Measurements from ENCODE around the gene TNFSF10.
"Not testable (repeated sequence)": the region's sequence is repeated elsewhere in the genome, so short reads cannot be mapped to it uniquely, and the experiment has no call there.

The TNFSF10 gene

DNA sequence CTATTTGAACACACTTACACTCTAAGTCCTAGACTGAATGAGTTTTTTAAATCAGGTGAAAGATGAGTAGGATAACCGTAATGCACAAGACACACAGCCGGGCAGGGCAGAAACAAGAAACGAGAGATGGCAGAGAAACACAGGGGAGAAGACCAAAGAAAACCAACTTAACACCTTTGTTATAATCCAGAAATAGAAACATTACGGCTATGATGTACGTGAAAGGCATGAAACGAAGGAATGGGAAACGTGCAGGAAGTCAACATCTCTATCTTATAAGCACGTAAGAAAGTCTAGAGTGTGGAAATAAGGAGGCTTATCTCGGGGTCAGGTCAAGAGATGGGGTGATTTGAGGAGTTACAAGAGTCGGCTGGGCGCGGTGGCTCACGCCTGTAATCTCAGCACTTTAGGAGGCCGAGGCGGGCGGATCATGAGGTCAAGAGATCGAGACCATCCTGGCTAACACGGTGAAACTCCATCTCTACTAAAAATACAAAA lies 1.9 kb upstream of the TNFSF10 start:
- H3K36me3 ChIP-seq (ENCODE audit: control insufficient read depth, insufficient read depth, low read length) = no peaks in the 10 kb centered on the region
- H3K4me3 ChIP-seq (ENCODE audit: low read depth, low read length) = no peak overlapping the region
- no peaks in the 10 kb centered on the region for H3K4me1 ChIP-seq (ENCODE audit: control insufficient read depth, insufficient read depth, low read length)
- H3K9me3 ChIP-seq (ENCODE audit: control insufficient read depth, insufficient read depth, low read length) = no peaks in the 10 kb centered on the region
- H3K27me3 ChIP-seq (ENCODE audit: control insufficient read depth, insufficient read depth, low read length) = no peaks in the 10 kb centered on the region
- H3K9ac ChIP-seq (ENCODE audit: low read depth, low read length) = no peak overlapping the region

DNA sequence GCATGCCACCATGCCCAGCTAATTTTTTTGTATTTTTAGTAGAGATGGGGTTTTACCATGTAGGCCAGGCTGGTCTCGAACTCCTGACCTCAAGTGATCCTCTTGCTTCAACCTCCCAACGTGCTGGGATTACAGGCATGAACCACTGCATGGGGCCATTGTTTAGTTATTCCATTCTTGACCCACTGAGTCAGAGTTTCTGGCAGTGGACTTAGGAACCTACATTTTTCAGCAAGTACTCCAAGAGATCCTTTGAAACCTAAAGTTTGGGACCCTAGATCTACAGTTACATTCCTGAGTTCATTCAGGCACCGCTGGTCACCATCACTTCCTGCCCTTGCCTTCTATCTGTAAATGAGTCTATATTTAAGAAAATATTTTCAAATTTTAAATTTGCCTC lies 1.4 kb upstream of the TNFSF10 start:
- no peaks in the 10 kb centered on the region for H3K4me1 ChIP-seq (ENCODE audit: control insufficient read depth, insufficient read depth, low read length)
- H3K36me3 ChIP-seq (ENCODE audit: control insufficient read depth, insufficient read depth, low read length) = no peaks in the 10 kb centered on the region
- no peaks in the 10 kb centered on the region for H3K9me3 ChIP-seq (ENCODE audit: control insufficient read depth, insufficient read depth, low read length)
- H3K27me3 ChIP-seq (ENCODE audit: control insufficient read depth, insufficient read depth, low read length) = no peaks in the 10 kb centered on the region
- no peak overlapping the region for H3K4me3 ChIP-seq (ENCODE audit: low read depth, low read length)
- H3K9ac ChIP-seq (ENCODE audit: low read depth, low read length) = no peak overlapping the region

DNA sequence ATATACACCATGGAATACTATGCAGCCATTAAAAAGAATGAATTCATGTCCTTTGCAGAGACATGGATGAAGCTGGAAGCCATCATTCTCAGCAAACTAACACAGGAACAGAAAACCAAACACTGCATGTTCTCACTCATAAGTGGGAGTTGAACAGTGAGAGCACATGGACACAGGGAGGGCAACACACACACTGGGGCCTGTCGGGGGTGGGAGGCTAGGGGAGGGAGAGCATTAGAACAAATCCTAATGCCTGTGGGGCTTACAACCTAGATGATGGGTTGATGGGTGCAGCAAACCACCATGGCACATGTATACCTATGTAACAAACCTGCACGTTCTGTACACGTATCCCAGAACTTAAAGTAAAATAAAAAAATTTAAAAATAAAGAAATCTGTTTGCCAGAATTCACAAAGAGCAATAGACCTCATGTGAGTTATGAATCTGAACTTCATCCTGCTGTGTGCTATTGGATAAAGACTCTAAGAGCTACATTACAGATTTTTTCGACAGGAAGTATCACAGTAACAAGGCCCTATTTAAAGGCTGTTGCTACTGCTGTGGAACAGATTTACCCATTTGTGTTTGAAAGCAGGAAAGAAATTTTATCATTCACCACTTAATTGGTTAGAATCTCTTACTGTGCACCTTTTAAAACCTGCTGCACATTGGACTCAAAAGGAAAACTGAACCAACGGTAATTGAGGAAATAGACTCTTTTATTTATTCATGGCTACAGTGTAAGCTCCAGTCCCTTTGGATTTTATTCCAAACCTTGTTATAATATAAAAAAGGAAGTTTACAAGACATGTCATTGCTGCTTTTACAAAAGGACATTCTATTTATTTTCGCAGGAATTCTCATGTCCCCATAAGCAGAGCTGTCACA lies 1.1 kb downstream of the TNFSF10 start:
- not testable (repeated sequence) for H3K36me3 ChIP-seq (ENCODE audit: control insufficient read depth, insufficient read depth, low read length); H3K4me1 ChIP-seq (ENCODE audit: control insufficient read depth, insufficient read depth, low read length); H3K9ac ChIP-seq (ENCODE audit: low read depth, low read length); H3K9me3 ChIP-seq (ENCODE audit: control insufficient read depth, insufficient read depth, low read length); H3K27me3 ChIP-seq (ENCODE audit: control insufficient read depth, insufficient read depth, low read length); H3K4me3 ChIP-seq (ENCODE audit: low read depth, low read length)

DNA sequence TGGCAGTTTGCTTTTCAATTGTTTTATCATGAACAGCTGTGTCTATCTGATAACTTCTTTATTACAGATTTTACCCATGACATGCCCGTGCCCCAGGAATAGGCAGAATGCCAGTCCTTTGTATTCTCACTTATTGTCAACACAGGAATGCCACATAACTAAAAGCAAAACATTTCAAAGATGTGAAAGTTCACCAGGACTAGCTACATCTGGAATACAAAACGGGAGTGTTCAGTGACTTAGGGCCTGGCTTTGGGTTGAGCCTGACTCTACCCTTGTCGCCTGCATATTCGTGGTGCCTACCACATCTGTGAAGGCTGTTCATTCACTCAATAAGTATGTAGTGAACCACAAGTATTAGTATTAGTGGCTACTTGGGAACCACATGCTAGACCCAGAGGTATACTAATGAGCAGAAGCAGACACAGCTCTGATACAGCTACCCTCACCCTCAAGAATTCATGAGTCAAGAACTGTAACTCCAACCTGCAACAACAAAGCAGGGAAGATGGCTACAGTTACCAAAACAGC lies 2.9 kb downstream of the TNFSF10 start:
- Histone ChIP-seq H3K4me1 (ENCODE audit: control insufficient read depth, insufficient read depth, low read length) (no peaks in the 10 kb centered on the region), H3K4me3 (ENCODE audit: low read depth, low read length) (no peak overlapping the region), H3K9ac (ENCODE audit: low read depth, low read length) (no peak overlapping the region), H3K9me3 (ENCODE audit: control insufficient read depth, insufficient read depth, low read length) (no peaks in the 10 kb centered on the region), H3K36me3 (ENCODE audit: control insufficient read depth, insufficient read depth, low read length) (no peaks in the 10 kb centered on the region), H3K27me3 (ENCODE audit: control insufficient read depth, insufficient read depth, low read length) (no peaks in the 10 kb centered on the region)

DNA sequence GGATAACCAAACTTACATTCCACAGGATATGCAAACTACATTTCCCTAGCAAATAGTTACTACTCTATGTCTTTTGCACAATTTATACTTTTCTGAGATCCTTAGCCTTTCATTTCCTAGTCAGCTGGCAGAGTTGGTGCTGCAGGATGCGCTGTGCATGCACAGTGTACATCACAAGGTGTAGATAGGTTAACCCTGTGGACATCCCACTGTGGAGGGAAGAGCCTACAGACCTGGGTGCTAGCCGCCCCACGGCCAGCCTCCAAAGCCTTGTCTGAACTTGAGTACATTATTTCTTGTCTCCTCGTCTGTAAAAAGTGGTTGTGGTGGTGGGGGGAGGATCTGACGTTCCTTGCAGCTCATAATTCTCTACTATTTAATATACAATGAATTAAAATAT lies 3.5 kb downstream of the TNFSF10 start:
- Histone ChIP-seq H3K27me3 (ENCODE audit: control insufficient read depth, insufficient read depth, low read length) (no peaks in the 10 kb centered on the region), H3K36me3 (ENCODE audit: control insufficient read depth, insufficient read depth, low read length) (no peaks in the 10 kb centered on the region), H3K9ac (ENCODE audit: low read depth, low read length) (no peak overlapping the region), H3K9me3 (ENCODE audit: control insufficient read depth, insufficient read depth, low read length) (no peaks in the 10 kb centered on the region), H3K4me3 (ENCODE audit: low read depth, low read length) (no peak overlapping the region), H3K4me1 (ENCODE audit: control insufficient read depth, insufficient read depth, low read length) (no peaks in the 10 kb centered on the region)

DNA sequence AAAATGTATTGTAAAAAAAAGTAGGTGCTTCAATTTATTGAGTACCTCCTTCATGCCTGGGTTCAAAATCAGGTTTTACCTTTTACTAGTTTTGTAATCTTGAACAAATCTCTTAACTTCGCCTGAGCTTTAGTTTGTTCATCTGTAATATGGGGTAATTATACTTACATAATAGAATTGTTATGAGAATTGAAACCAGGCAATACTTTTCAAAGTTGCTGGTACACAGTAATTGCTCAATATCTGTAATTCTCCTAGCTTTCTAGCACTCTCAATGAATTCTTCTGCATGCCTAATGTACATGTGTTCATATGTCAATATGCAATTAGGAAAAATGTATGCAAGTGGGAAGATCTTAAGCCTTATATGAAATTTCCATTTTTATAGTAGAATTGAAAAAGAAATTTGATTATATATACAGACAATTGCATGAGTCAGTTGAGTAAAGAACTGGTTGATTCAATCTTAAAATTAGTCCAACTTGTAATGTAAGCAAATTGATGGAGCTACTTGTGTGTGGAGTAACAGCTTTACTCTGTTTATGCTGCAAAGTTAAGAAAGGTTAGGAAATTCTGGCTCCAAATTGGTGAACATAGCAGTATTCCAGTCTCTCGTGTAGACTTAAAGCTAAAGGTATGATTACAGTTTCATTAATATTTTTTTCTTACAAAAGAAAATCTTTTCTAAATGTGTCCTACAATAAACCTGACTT lies 4.1 kb downstream of the TNFSF10 start:
- H3K9ac ChIP-seq (ENCODE audit: low read depth, low read length) = no peak overlapping the region
- H3K4me1 ChIP-seq (ENCODE audit: control insufficient read depth, insufficient read depth, low read length) = no peaks in the 10 kb centered on the region
- no peaks in the 10 kb centered on the region for H3K36me3 ChIP-seq (ENCODE audit: control insufficient read depth, insufficient read depth, low read length)
- H3K4me3 ChIP-seq (ENCODE audit: low read depth, low read length) = no peak overlapping the region
- H3K27me3 ChIP-seq (ENCODE audit: control insufficient read depth, insufficient read depth, low read length) = no peaks in the 10 kb centered on the region
- H3K9me3 ChIP-seq (ENCODE audit: control insufficient read depth, insufficient read depth, low read length) = no peaks in the 10 kb centered on the region

DNA sequence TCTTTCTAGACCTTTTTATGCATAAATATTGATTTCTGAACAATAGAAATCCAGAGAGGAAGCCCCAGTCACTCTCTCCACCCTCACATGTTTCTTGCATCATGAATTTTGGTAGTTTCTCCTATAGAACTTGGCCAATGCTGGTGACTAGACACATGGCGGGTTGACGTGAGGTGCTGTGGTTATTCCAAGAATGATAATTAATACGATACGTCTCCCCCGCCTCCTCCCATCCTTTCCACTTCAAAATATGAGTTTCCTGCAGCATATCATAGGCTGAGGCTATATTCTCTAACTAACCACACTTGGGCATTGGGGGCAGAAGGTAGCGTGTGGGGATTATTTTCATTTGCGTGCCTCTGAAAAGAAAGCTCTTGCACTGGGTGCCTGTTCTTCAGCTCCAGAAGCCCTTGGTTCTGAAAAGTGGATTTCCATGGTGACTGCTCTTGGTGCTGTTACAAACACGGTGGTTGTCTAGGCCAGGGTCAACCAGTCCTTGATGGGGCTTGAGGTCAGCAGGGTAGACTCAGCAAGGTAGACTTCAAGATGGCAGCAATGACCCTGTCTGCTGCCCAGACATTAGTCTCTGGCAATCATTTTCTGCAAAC lies 5.3 kb downstream of the TNFSF10 start:
- H3K36me3 ChIP-seq (ENCODE audit: control insufficient read depth, insufficient read depth, low read length) = no peaks in the 10 kb centered on the region
- no peaks in the 10 kb centered on the region for H3K9me3 ChIP-seq (ENCODE audit: control insufficient read depth, insufficient read depth, low read length)
- H3K9ac ChIP-seq (ENCODE audit: low read depth, low read length) = no peak overlapping the region
- no peak overlapping the region for H3K4me3 ChIP-seq (ENCODE audit: low read depth, low read length)
- no peaks in the 10 kb centered on the region for H3K27me3 ChIP-seq (ENCODE audit: control insufficient read depth, insufficient read depth, low read length)
- no peaks in the 10 kb centered on the region for H3K4me1 ChIP-seq (ENCODE audit: control insufficient read depth, insufficient read depth, low read length)

DNA sequence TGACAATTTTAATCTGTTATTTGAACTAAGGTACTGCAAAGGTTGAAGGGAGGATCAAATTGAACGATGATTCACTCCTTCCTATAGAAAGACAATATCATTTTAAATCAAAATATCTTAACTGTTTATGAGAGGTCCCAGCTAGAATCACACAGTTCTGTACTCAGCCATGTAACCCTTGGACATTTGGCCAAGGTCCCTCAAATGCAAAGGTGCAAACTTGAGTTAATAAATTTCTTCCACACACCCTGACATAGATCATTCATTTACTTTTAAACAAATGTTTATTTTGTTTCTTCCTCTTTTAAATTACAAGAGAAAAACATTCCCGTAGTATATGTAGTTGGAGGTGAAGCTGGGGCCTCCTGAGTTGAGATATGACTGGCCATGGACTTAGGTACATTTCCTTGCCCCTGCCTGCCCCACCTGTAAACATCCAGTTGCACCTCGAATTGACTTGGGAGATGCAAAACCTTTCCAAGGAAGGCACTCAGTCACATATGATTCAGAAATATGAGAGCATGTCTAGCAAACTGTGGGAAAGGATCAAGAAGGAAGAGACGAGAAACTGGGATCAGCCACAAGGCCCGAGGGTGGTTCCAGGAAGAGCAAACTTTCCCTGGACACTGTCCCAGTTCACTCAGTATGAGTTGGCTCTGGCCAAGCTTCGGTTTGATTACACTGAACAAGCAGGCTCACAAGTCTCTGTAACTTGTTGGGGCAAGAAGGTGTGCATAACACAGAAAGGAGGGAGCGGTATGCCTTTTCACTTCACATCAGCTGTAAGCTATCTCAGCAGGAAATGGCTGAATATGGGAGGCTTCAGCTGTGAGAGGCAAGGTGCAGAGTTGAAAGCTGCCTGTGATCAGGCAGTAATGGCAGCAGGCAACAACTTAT lies 6.7 kb downstream of the TNFSF10 start:
- Histone ChIP-seq H3K9ac (ENCODE audit: low read depth, low read length) (no peak overlapping the region), H3K27me3 (ENCODE audit: control insufficient read depth, insufficient read depth, low read length) (no peaks in the 10 kb centered on the region), H3K4me3 (ENCODE audit: low read depth, low read length) (no peak overlapping the region), H3K9me3 (ENCODE audit: control insufficient read depth, insufficient read depth, low read length) (no peaks in the 10 kb centered on the region), H3K4me1 (ENCODE audit: control insufficient read depth, insufficient read depth, low read length) (no peaks in the 10 kb centered on the region), H3K36me3 (ENCODE audit: control insufficient read depth, insufficient read depth, low read length) (no peaks in the 10 kb centered on the region)

DNA sequence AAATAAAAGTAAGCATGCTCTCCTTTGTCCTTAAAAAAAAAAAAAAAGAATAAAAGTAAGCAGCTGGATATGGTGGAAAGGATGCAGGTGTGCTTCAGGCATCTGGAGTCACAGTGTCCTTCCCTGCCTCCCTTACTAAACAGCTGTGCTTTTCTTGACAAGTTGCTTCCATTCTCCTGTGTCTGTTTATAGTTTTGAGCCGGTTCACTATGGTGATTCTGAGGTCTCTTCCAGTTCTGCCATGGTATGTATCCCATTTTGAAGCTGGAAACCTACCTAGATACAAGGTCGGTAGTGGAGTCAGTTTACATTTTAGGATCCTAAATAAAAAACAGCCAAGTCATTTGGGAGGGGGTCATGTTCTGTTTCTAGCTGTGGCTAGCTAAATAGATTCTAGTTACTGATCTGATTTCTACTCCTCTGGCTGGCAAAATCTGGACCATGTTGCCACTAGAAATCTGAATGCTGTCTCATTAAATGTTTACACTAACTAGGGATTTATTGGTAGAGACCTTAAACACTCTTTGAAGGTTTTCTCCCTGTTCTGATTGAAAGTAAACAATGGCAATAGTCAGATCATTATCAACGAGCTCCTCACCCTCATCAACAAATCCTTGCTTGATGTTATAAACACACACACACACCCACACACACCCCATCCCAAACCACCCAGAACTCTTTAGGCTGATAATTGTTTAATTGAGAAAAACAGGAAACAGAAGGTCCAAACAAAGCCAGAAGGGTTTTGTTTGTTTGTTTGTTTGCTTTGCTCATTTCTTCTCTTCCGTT lies 7.9 kb downstream of the TNFSF10 start:
- Histone ChIP-seq H3K9ac (ENCODE audit: low read depth, low read length) (no peak overlapping the region), H3K27me3 (ENCODE audit: control insufficient read depth, insufficient read depth, low read length) (no peaks in the 10 kb centered on the region), H3K36me3 (ENCODE audit: control insufficient read depth, insufficient read depth, low read length) (no peaks in the 10 kb centered on the region), H3K4me1 (ENCODE audit: control insufficient read depth, insufficient read depth, low read length) (no peaks in the 10 kb centered on the region), H3K9me3 (ENCODE audit: control insufficient read depth, insufficient read depth, low read length) (no peaks in the 10 kb centered on the region), H3K4me3 (ENCODE audit: low read depth, low read length) (no peak overlapping the region)

DNA sequence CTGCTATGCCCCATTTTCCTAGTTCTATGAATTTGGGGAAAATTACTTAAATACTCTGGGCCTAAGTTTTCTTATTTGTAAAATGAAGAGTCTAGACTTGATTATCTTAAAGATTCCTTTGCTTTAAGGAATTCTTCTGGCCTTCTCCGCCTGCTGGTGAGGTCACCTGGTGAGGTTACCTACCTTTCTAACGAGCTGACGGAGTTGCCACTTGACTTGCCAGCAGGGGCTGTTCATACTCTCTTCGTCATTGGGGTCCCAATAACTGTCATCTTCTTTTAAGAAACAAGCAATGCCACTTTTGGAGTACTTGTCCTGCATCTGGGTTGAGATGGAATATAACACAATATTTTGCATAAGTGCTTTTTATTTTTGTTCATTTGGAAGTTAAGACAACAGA lies 8.6 kb downstream of the TNFSF10 start:
- Histone ChIP-seq H3K36me3 (ENCODE audit: control insufficient read depth, insufficient read depth, low read length) (no peaks in the 10 kb centered on the region), H3K9me3 (ENCODE audit: control insufficient read depth, insufficient read depth, low read length) (no peaks in the 10 kb centered on the region), H3K4me3 (ENCODE audit: low read depth, low read length) (no peak overlapping the region), H3K4me1 (ENCODE audit: control insufficient read depth, insufficient read depth, low read length) (no peaks in the 10 kb centered on the region), H3K9ac (ENCODE audit: low read depth, low read length) (no peak overlapping the region), H3K27me3 (ENCODE audit: control insufficient read depth, insufficient read depth, low read length) (no peaks in the 10 kb centered on the region)
